Activated CD4-positive, alpha-beta memory T cell treated with anti-CD3 and anti-CD28 coated beads for 36 hours (primary cell): Measurements from ENCODE around the gene PALLD. TPM values are rescaled to one million over a fixed set of nuclear protein-coding genes. Genes with fewer than 3 reads are reported as not detected.

Experiments used
- CTCF ChIA-PET: fragments of 350-600 bp; sonication (Branson Sonifier 250); formaldehyde crosslinking; loops from one replicate; lab custom pipeline; 2021; ENCODE audit warnings: antibody characterized with exemption, inconsistent platforms; lab: Charles Lee
- POLR2A ChIA-PET: fragments of 350-600 bp; sonication (Branson Sonifier 250); formaldehyde crosslinking; loops from one replicate; lab custom pipeline; 2021; ENCODE audit warnings: antibody characterized with exemption; lab: Charles Lee
- DNase-seq: peaks from one replicate; pipeline ENCODE4 v3.0.0-alpha.2; 2020
- H3K27ac Mint-ChIP-seq: one replicate; pipeline ENCODE4 v1.8.0; 2021; ENCODE audit warnings: mixed read lengths
- H3K27me3 Mint-ChIP-seq: one replicate; pipeline ENCODE4 v1.8.0; 2021; ENCODE audit warnings: mixed read lengths
- H3K36me3 Mint-ChIP-seq: one replicate; pipeline ENCODE4 v1.8.0; 2021; ENCODE audit warnings: mixed read lengths
- H3K4me1 Mint-ChIP-seq: one replicate; pipeline ENCODE4 v1.8.0; 2021; ENCODE audit warnings: low read depth, mixed read lengths
- H3K4me3 Mint-ChIP-seq: one replicate; pipeline ENCODE4 v1.8.0; 2021; ENCODE audit warnings: mild to moderate bottlenecking, mixed read lengths
- H3K9me3 Mint-ChIP-seq: one replicate; pipeline ENCODE4 v1.8.0; 2021; ENCODE audit warnings: mixed read lengths
- intact Hi-C: fragments of 100-400 bp; cut with micrococcal nuclease; formaldehyde crosslinking; loops from one replicate; pipeline ENCODE4 v1.15.1; 2023
- total RNA-seq, 2 experiments: library from RNA; stranded (reverse); gene quantifications; one replicate each; pipeline ENCODE4 v1.2.3, GENCODE V29; 2021

The PALLD gene
- total RNA-seq, 2 experiments from 2014 or later: 8.9 to 9.4 TPM

DNA sequence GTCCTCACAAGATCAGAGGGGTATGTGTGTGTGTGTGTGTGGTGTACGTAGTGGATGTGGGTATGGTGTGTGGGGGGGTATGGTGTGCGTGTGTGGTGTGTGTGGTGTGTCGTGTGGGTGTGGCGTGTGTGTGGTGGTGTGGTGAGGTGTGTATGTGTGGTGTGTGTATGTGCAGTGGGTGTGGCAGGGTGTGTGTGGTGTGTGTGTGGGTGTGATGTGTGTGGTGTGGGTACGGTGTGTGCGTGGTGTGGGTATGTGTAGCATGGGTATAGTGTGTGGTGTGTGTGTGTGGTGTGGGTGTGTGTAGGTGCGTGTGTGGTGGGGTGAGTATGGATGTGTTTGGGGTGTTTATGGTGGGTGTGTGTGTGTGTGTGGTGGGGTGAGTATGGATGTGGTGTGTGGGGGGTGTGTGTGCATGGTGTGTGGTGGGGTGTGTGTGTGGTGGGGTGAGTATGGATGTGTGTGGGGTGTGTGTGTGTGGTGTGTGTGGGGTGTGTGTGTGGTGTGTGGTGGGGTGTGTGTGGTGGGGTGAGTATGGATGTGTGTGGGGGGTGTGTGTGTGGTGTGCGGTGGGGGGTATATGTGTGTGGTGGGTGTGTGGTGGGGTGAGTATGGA, 182.0 kb downstream of the PALLD start:
- no peaks in the 10 kb centered on the region for H3K4me1 Mint-ChIP-seq
- intact Hi-C loops: no loop called here
- ChIA-PET CTCF (no interaction called here), POLR2A (no interaction called here)
- DNase-seq: no peak
- H3K27ac Mint-ChIP-seq: no peak overlapping the region
- no peaks in the 10 kb centered on the region for H3K36me3 Mint-ChIP-seq
- H3K4me3 Mint-ChIP-seq: no peak overlapping the region
- no peaks in the 10 kb centered on the region for H3K9me3 Mint-ChIP-seq
- peaks cover 3% of the 10 kb centered on the region for H3K27me3 Mint-ChIP-seq

- no peak overlapping the region for H3K4me3 Mint-ChIP-seq
- DNase-seq: no peak
- no peaks in the 10 kb centered on the region for H3K36me3 Mint-ChIP-seq
- ChIA-PET CTCF (no interaction called here), POLR2A (no interaction called here)
- peaks cover 3% of the 10 kb centered on the region for H3K27me3 Mint-ChIP-seq
- no peaks in the 10 kb centered on the region for H3K4me1 Mint-ChIP-seq
- intact Hi-C loops: no loop called here
- H3K9me3 Mint-ChIP-seq: no peaks in the 10 kb centered on the region
- H3K27ac Mint-ChIP-seq: no peak overlapping the region
Observed at GRCh38 chr4:168679397-168679796, 182.5 kb downstream of the PALLD start.

- H3K27me3 Mint-ChIP-seq: peaks cover 3% of the 10 kb centered on the region
- H3K27ac Mint-ChIP-seq: no peak overlapping the region
- intact Hi-C loops: no loop called here
- no peak overlapping the region for H3K4me3 Mint-ChIP-seq
- ChIA-PET POLR2A (no interaction called here), CTCF (no interaction called here)
- DNase-seq: no peak
- H3K36me3 Mint-ChIP-seq: no peaks in the 10 kb centered on the region
- no peaks in the 10 kb centered on the region for H3K4me1 Mint-ChIP-seq
- H3K9me3 Mint-ChIP-seq: no peaks in the 10 kb centered on the region
Observed at GRCh38 chr4:168679819-168680218, 183.0 kb downstream of the PALLD start.

DNA sequence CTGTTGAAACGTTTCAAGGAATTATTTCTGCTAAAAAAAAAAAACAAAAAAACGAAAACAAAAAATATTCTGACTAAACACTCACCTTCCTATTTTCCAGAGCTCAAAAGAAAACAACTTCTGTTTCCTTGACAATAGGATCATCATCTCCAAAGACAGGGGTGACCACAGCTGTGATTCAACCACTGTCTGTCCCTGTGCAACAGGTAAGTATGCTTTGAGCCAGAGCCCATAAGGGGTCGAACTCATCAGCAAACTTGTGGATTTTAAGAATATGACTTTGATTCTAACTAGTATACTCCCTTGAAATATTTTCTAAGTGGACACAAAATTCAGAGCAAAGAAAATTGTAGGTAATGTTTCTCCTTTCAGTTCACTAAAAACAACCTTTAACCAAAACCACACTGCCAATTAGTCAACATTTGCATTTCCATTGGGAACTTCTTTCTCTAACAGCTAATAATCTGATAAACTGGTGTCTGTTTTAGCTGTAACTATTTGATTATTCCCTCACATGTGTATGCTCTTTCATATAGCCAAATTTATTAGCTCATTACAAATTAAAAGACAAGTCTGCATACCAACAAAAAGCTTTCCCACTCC, 186.1 kb downstream of the PALLD start:
- no peaks in the 10 kb centered on the region for H3K9me3 Mint-ChIP-seq
- ChIA-PET POLR2A (no interaction called here), CTCF (no interaction called here)
- intact Hi-C loops: no loop called here
- no peaks in the 10 kb centered on the region for H3K4me1 Mint-ChIP-seq
- H3K27ac Mint-ChIP-seq: no peak overlapping the region
- H3K4me3 Mint-ChIP-seq: no peak overlapping the region
- H3K36me3 Mint-ChIP-seq: no peaks in the 10 kb centered on the region
- no peak for DNase-seq
- H3K27me3 Mint-ChIP-seq: peaks cover 3% of the 10 kb centered on the region

GRCh38 chr4:168683595-168683994, 186.7 kb downstream of the PALLD start:
- Mint-ChIP-seq H3K4me1 (no peaks in the 10 kb centered on the region), H3K36me3 (no peaks in the 10 kb centered on the region), H3K9me3 (no peaks in the 10 kb centered on the region), H3K4me3 (no peak overlapping the region), H3K27ac (no peak overlapping the region), H3K27me3 (peaks cover 1% of the 10 kb centered on the region)
- no peak for DNase-seq
- ChIA-PET POLR2A (no interaction called here), CTCF (no interaction called here)
- intact Hi-C loops: no loop called here

DNA sequence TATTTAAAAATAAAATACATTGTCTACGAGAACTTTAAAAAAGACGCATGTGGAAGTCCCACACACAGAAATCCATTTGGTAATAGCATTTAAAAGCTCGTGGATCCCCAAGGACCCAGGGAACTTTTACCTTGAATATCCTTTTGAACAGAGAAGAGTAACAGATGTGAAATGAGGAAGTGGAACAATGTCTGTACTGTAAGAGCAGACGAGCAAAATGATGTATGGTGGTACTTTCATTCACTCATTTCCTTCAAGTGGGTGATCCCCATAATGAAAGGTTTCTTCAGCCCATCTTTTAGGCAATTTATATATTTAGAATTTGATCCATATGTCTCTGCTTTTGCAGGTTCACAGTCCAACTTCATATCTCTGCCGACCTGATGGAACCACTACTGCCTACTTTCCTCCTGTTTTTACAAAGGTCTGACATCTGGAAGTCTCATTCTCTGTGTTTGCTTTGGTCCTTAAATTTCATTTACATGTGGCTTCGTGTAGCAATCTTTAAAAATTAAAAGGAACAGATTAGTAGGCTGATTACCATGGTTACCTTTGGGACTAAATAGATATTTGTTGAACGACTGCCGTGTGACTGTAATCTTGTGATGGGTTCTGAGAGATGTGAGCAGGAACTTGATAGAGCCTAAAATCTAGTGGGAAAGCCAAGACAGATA, 188.4 kb downstream of the PALLD start:
- Mint-ChIP-seq H3K4me1 (no peaks in the 10 kb centered on the region), H3K36me3 (no peaks in the 10 kb centered on the region), H3K9me3 (no peaks in the 10 kb centered on the region), H3K27ac (no peak overlapping the region), H3K27me3 (peaks cover 4% of the 10 kb centered on the region), H3K4me3 (no peak overlapping the region)
- intact Hi-C loops: no loop called here
- no peak for DNase-seq
- CTCF ChIA-PET: no interaction called here
- POLR2A ChIA-PET: no interaction called here

DNA sequence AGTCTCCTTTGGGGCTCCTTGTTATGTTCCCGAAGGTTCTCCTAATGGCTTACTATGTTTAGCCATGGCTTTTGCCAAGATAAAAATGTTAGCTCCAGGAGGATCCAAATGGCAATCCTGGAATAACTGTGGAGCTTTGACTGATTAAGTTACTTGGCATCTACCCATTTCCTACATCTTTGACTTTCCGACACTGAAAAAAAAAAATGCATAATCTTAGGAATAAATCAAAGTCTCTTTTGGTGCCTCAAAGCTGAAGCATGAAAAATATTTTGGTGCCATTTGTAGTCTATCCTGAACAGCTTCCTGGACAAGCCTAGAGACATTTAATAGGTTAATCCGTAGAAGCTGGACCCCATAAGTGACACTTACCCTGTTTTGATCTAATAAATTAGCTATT, 191.7 kb downstream of the PALLD start:
- POLR2A ChIA-PET: no interaction called here
- no peak overlapping the region for H3K4me3 Mint-ChIP-seq

DNA sequence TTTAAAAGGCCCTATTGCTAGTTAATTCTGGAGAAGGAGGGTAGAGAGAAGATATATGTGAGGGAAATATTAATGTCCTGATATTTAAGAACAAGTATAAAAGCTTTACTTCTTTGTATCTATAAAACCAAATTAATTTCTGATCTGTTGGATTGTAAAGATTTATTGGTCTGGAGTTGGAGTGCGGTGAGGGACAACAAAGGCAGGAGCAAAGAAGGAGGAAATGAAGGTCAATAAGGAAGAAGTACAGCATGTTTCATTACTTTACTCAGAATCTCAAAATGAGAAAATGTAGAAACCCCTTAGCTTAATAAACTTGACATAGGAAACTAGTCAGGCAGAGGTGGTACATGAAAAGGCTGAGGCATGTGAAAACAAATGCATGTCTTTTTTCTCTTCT, 192.9 kb downstream of the PALLD start:
- Mint-ChIP-seq H3K27me3 (peaks cover 4% of the 10 kb centered on the region), H3K4me1 (no peaks in the 10 kb centered on the region), H3K27ac (no peak overlapping the region), H3K36me3 (no peaks in the 10 kb centered on the region), H3K9me3 (no peaks in the 10 kb centered on the region), H3K4me3 (no peak overlapping the region)
- ChIA-PET CTCF (no interaction called here), POLR2A (no interaction called here)
- DNase-seq: no peak
- intact Hi-C loops: no loop called here

More for the DNA sequence above, 191.7 kb downstream of the PALLD start:
- Mint-ChIP-seq H3K27me3 (peaks cover 4% of the 10 kb centered on the region), H3K36me3 (no peaks in the 10 kb centered on the region), H3K9me3 (no peaks in the 10 kb centered on the region), H3K4me1 (no peaks in the 10 kb centered on the region), H3K27ac (no peak overlapping the region)
- no peak for DNase-seq
- CTCF ChIA-PET: no interaction called here
- intact Hi-C loops: no loop called here

- ChIA-PET CTCF (no interaction called here), POLR2A (no interaction called here)
- intact Hi-C loops: no loop called here
- DNase-seq: no peak
- H3K27me3 Mint-ChIP-seq: peaks cover 4% of the 10 kb centered on the region
- no peaks in the 10 kb centered on the region for H3K9me3 Mint-ChIP-seq
- no peaks in the 10 kb centered on the region for H3K4me1 Mint-ChIP-seq
- no peak overlapping the region for H3K4me3 Mint-ChIP-seq
- H3K36me3 Mint-ChIP-seq: no peaks in the 10 kb centered on the region
- no peak overlapping the region for H3K27ac Mint-ChIP-seq
Observed at GRCh38 chr4:168690199-168690598, 193.3 kb downstream of the PALLD start.

DNA sequence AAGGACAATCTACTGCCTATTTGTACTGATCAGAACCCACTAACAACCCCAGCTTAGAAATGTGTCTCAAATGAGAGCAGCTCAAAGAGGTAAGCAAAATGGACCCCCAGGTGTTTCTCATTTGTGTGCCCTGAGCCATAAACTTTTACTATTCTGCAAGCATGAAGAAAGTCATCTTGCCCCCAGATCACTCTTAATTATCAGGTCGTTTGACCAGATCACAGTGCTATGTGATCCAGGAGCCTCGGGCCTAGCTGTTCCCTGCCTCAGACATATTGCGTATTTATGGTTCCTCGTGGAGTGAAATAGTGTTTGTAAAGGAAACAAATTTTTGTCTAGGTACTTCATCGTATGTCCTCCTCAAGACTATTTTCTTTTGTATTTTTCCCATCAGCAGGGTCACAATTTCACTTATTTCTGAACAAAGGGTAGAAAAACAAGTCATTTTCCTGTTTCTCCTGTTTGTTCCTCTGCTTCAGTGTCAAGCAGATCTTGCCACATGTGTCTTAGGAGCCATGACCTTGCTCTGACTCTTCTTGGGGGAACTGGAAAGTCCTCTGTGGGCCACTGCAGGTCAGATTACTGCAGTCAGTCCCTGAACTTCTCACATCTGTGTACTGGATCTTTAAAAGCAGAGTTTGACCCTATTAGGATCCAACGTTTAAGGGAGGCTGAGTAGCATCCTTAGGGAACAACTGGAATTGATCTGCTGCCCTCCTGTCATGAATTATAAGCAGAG, 194.9 kb downstream of the PALLD start:
- ChIA-PET POLR2A (no interaction called here), CTCF (no interaction called here)
- Mint-ChIP-seq H3K9me3 (no peaks in the 10 kb centered on the region), H3K27ac (no peak overlapping the region), H3K36me3 (no peaks in the 10 kb centered on the region), H3K27me3 (peaks cover 4% of the 10 kb centered on the region), H3K4me1 (no peaks in the 10 kb centered on the region), H3K4me3 (no peak overlapping the region)
- no peak for DNase-seq
- intact Hi-C loops: no loop called here

DNA sequence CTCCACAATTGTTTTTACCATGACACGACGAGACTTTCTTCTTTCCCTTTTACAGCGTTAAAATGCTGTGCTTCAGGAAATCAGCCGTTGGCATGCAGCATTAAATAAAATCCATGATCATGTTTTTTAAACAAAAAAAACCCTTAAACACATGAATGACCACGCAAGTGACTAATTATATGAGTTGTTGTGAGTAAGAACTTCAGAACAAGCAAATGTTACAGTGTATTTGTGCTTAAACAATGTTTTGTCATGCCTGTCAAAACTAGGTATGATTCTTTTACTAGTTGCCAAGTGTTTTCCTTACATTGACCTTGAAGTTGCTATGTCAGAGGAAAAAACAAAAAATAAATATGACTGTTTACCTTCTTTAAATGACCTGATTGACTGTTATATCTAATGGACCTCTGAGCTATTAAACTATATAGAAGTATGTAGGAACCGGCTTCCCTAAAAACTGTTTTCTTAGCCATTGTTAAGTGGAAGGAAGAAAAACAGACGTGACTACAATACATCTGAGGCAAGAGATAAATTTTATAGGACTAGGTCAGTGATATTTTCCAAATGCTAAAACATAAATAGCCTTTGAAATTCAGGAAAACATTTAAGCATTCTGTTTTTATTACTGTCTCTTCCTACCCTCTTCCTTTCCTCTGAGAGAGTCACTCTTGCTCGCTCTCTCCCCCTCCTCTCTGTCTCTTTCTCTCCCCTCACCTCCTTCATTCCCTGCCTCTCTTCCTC, 197.1 kb downstream of the PALLD start:
- Mint-ChIP-seq H3K27ac (no peak overlapping the region), H3K9me3 (no peaks in the 10 kb centered on the region), H3K4me3 (no peak overlapping the region), H3K4me1 (no peaks in the 10 kb centered on the region), H3K27me3 (peaks cover 4% of the 10 kb centered on the region), H3K36me3 (no peaks in the 10 kb centered on the region)
- intact Hi-C loops: no loop called here
- ChIA-PET CTCF (no interaction called here), POLR2A (interaction anchor here (0.7 kb wide), 1 partner anchor 377 kb away, joined by 3 read pairs; no protein-coding TSS in a partner anchor)
- DNase-seq: no peak

GRCh38 chr4:168694667-168695066, 197.8 kb downstream of the PALLD start:
- intact Hi-C loops: no loop called here
- Mint-ChIP-seq H3K27me3 (peaks cover 4% of the 10 kb centered on the region), H3K4me3 (no peak overlapping the region), H3K27ac (no peak overlapping the region), H3K9me3 (no peaks in the 10 kb centered on the region), H3K4me1 (no peaks in the 10 kb centered on the region), H3K36me3 (no peaks in the 10 kb centered on the region)
- no peak for DNase-seq
- ChIA-PET CTCF (no interaction called here), POLR2A (no interaction called here)
